HepG2 (cell line): ENCODE results near the gene CLDN22. TPM values are rescaled to one million over a fixed set of nuclear protein-coding genes. Genes with fewer than 3 reads are reported as not detected.

Source experiments
- ATAC-seq: fragments of 200-7000 bp; cut with Tn5 transposase; 3 replicates; pipeline ENCODE4 v1.9.1; 2020; ENCODE audit warnings: mild to moderate bottlenecking, moderate library complexity
- BruUV-seq: library from RNA; stranded (reverse); fragments of 400-500 nt; replicated peaks from 2 replicates; lab custom pipeline; 2021; lab: Mats Ljungman, UMichigan
- CTCF ChIA-PET: fragments of 300-600 bp; formaldehyde crosslinking; extraction: SDS; loops from one replicate; lab custom pipeline; 2021; ENCODE audit warnings: low total read pairs, inconsistent platforms, low intra/inter-chr PET ratio; lab: Yijun Ruan, JAX
- POLR2A ChIA-PET: fragments of 350-600 bp; sonication (Branson Sonifier 250); formaldehyde crosslinking; loops from one replicate; lab custom pipeline; 2020; ENCODE audit warnings: antibody characterized with exemption, inconsistent platforms; lab: Yijun Ruan, JAX
- DNase-seq: peaks from one replicate; pipeline ENCODE4 v3.0.0-alpha.2; 2015; ENCODE audit warnings: low spot score
- FAIRE-seq: peaks from 3 replicates; lab custom pipeline; 2011; peaks lifted over from hg19 to GRCh38; lab: Jason Lieb, UNC
- H2AFZ ChIP-seq: one replicate; pipeline ENCODE4 v1.6.1; 2011; ENCODE audit warnings: low read length, inconsistent platforms
- H3K27ac ChIP-seq: fragments of 300-600 bp; 3 replicates; pipeline ENCODE4 v1.8.0; 2011; ENCODE audit warnings: mixed run types, mild to moderate bottlenecking, mixed read lengths, low read length, inconsistent platforms; ENCODE audit not compliant: insufficient read depth; ENCODE audit errors: extremely low read length
- H3K27me3 ChIP-seq, 2 experiments: fragments of 200-600 bp in 1 of 2; 2 replicates in 1 of 2; 3 replicates in 1 of 2; pipeline versions ENCODE4 v1.6.0 to v1.8.0; 2011; ENCODE audit warnings: low read length in 2 of 2, mild to moderate bottlenecking in 2 of 2, moderate library complexity in 2 of 2, inconsistent platforms in 1 of 2; ENCODE audit not compliant: insufficient read depth in 2 of 2, control insufficient read depth in 1 of 2
- H3K36me3 ChIP-seq, 2 experiments: fragments of 200-600 bp in 1 of 2; replicated peaks in 1 of 2; 2 replicates in 1 of 2; 3 replicates in 1 of 2; pipeline versions ENCODE4 v1.5.1 to v1.8.0; 2011; ENCODE audit warnings: low read length in 2 of 2, inconsistent platforms in 1 of 2; ENCODE audit not compliant: insufficient read depth in 2 of 2, control insufficient read depth in 1 of 2
- H3K4me1 ChIP-seq: 2 replicates; pipeline ENCODE4 v1.5.1; 2012; ENCODE audit warnings: low read length, inconsistent platforms; ENCODE audit not compliant: insufficient read depth
- H3K4me2 ChIP-seq: 2 replicates; pipeline ENCODE4 v1.6.0; 2011; ENCODE audit warnings: low read depth, low read length, inconsistent platforms
- H3K4me3 ChIP-seq, 3 experiments: fragments of 200-600 bp in 1 of 3; sonication (generic), shearing (Covaris generic) in 1 of 3; replicated peaks in 1 of 3; 2 replicates each; pipeline ENCODE4 v1.5.1; 2011 to 2016; ENCODE audit warnings: low read length in 3 of 3, inconsistent platforms in 2 of 3, low read depth in 2 of 3, mild to moderate bottlenecking in 2 of 3, control low read depth in 1 of 3, mixed read lengths in 1 of 3; ENCODE audit not compliant: insufficient read depth in 1 of 3
- H3K79me2 ChIP-seq: one replicate; pipeline ENCODE4 v1.6.1; 2011; ENCODE audit warnings: low read length, inconsistent platforms; ENCODE audit not compliant: insufficient read depth
- H3K9ac ChIP-seq: 2 replicates; pipeline ENCODE4 v1.6.0; 2011; ENCODE audit warnings: mild to moderate bottlenecking, low read depth, low read length, inconsistent platforms; ENCODE audit not compliant: insufficient read depth
- H3K9me3 ChIP-seq: 2 replicates; pipeline ENCODE4 v1.5.1; 2012; ENCODE audit warnings: mild to moderate bottlenecking, low read length
- H4K20me1 ChIP-seq: 2 replicates; pipeline ENCODE4 v1.6.0; 2011; ENCODE audit warnings: inconsistent platforms, mild to moderate bottlenecking, low read length, moderate library complexity; ENCODE audit not compliant: insufficient read depth
- AKAP8 ChIP-seq: sonication (generic); formaldehyde crosslinking; IDR thresholded peaks from 2 replicates; pipeline ENCODE4 v1.5.1; 2020; ENCODE audit warnings: mild to moderate bottlenecking, missing genetic modification reagents
- ATF2 ChIP-seq: sonication (generic); formaldehyde crosslinking; IDR thresholded peaks from 2 replicates; pipeline ENCODE4 v1.4.0; 2020; ENCODE audit warnings: missing genetic modification reagents
- CBX5 ChIP-seq: sonication (generic); formaldehyde crosslinking; IDR thresholded peaks from 2 replicates; pipeline ENCODE4 v1.4.0; 2020; ENCODE audit warnings: missing genetic modification reagents, borderline replicate concordance
- CENPT ChIP-seq: sonication (generic); formaldehyde crosslinking; IDR thresholded peaks from 2 replicates; pipeline ENCODE4 v1.8.0; 2022; ENCODE audit warnings: low read depth, mild to moderate bottlenecking, moderate library complexity, missing genetic modification reagents
- FOXK2 ChIP-seq: fragments of 450-650 bp; IDR thresholded peaks from 2 replicates; pipeline ENCODE4 v1.6.1; 2016
- HNRNPLL ChIP-seq: fragments of 200-400 bp; formaldehyde crosslinking; IDR thresholded peaks from 2 replicates; pipeline ENCODE4 v1.6.1; 2017; ENCODE audit warnings: mild to moderate bottlenecking, low read depth, low read length; ENCODE audit not compliant: poor library complexity, severe bottlenecking
- KDM5A ChIP-seq: fragments of 200-600 bp; sonication (generic); IDR thresholded peaks from 2 replicates; pipeline ENCODE4 v1.7.0; 2018; ENCODE audit warnings: antibody characterized with exemption, mild to moderate bottlenecking, low read length, borderline replicate concordance
- SALL1 ChIP-seq: sonication (generic); formaldehyde crosslinking; IDR thresholded peaks from 2 replicates; pipeline ENCODE4 v1.8.0; 2022; ENCODE audit warnings: mild to moderate bottlenecking, missing genetic modification reagents
- SIN3A ChIP-seq: IDR thresholded peaks from 2 replicates; pipeline ENCODE4 v1.6.1; 2011; ENCODE audit warnings: low read depth, mild to moderate bottlenecking, control low read depth, low read length, borderline replicate concordance
- SMARCE1 ChIP-seq: fragments of 450-650 bp; IDR thresholded peaks from 2 replicates; pipeline ENCODE4 v1.6.1; 2017; ENCODE audit warnings: borderline replicate concordance
- SRSF9 ChIP-seq: fragments of 200-400 bp; formaldehyde crosslinking; IDR thresholded peaks from 2 replicates; pipeline ENCODE4 v1.6.1; 2018; ENCODE audit warnings: borderline replicate concordance, mild to moderate bottlenecking, low read depth, low read length; ENCODE audit not compliant: insufficient read depth, poor library complexity, severe bottlenecking
- TGIF2 ChIP-seq: IDR thresholded peaks from 2 replicates; pipeline ENCODE4 v1.6.1; 2016; ENCODE audit warnings: control low read depth, missing compliant biosample characterization
- ZNF891 ChIP-seq: sonication (generic); formaldehyde crosslinking; IDR thresholded peaks from 2 replicates; pipeline ENCODE4 v1.5.0; 2020; ENCODE audit warnings: mild to moderate bottlenecking, missing genetic modification reagents
- ZSCAN31 ChIP-seq: sonication (generic); formaldehyde crosslinking; IDR thresholded peaks from 2 replicates; pipeline ENCODE4 v1.5.0; 2020; ENCODE audit warnings: low read depth, mild to moderate bottlenecking, missing genetic modification reagents
- WGBS: methylation state at CpG from one replicate; pipeline ENCODE4 v1.1.6; 2017; ENCODE audit warnings: low lambda C conversion rate; 5-methylcytosine and 5-hydroxymethylcytosine counted together
- in situ Hi-C: cut with HindIII; loops from 2 replicates; pipeline ENCODE4 v1.10.0; 2017; ENCODE audit warnings: low pct_unique_long_range_greater_than_20kb; ENCODE audit not compliant: extremely low pct_ligation_motif_present
- intact Hi-C: fragments of 100-400 bp; cut with micrococcal nuclease; formaldehyde crosslinking; loops from one replicate; pipeline ENCODE4 v1.10.0; 2022; ENCODE audit not compliant: unreplicated experiment
- polyA plus RNA-seq, 8 experiments: library from polyadenylated mRNA; depleted of rRNA in 3 of 8; stranded (reverse) in 7 of 8; unstranded in 1 of 8; fragments of >200 nt; fragmentation: Illumina TruSeq in 4 of 8; extraction: Trizol in 4 of 8; gene quantifications; 2 replicates each; pipeline versions ENCODE4 v1.2.1 to v1.2.3, GENCODE V29; 2011 to 2016; ENCODE audit warnings: low read depth in 4 of 8, missing spikeins in 1 of 8, mixed read lengths in 1 of 8; ENCODE audit not compliant: insufficient read depth in 1 of 8
- total RNA-seq, 5 experiments: library from RNA; depleted of rRNA; stranded (reverse); fragments of >200 nt; fragmentation: Illumina TruSeq; extraction: Trizol; gene quantifications; 2 replicates each; pipeline ENCODE4 v1.2.3, GENCODE V29; 2016; ENCODE audit warnings: low read depth in 1 of 5
- TF ChIP-seq, protein P1 (sequence below): sonication (generic); formaldehyde crosslinking; conservative IDR thresholded peaks from 2 replicates; pipeline ENCODE4 v1.4.0; 2020; ENCODE audit warnings: missing genetic modification reagents
- TF ChIP-seq, protein P2 (sequence below): sonication (generic); formaldehyde crosslinking; IDR thresholded peaks from 2 replicates; pipeline ENCODE4 v1.5.0; 2020; ENCODE audit warnings: mild to moderate bottlenecking, missing genetic modification reagents, moderate library complexity

Gene CLDN22
- total and polyA plus RNA-seq, 2 of the 13 experiments (the other 11 are each of a cell fraction or from before 2014, with no cell fraction given) = 0.07 TPM; not detected in 1

GRCh38 chr4:183312841-183313240 lies 7.2 kb downstream of the CLDN22 start:
- TF ChIP-seq HNRNPLL (no peak), SALL1 (CRISPR knock-in tag) (no peak), SIN3A (no peak)
- H3K79me2 ChIP-seq = no peaks in the 10 kb centered on the region
- ATAC-seq (no peak), FAIRE-seq (no peak), DNase-seq (no peak)
- H3K4me1 ChIP-seq = peaks cover 17% of the 10 kb centered on the region
- no peak overlapping the region for H3K9ac ChIP-seq
- POLR2A ChIA-PET = no interaction called here
- no peaks in the 10 kb centered on the region for H3K27me3 ChIP-seq
- WGBS = 93% methylated on average over 5 of the region's 5 CpGs
- no peak overlapping the region for H2AFZ ChIP-seq
- H3K27ac ChIP-seq = no peak overlapping the region
- CTCF ChIA-PET = no interaction called here
- in situ Hi-C loops (no loop called here), intact Hi-C loops (no loop called here)
- H3K9me3 ChIP-seq = no peaks in the 10 kb centered on the region
- no peaks in the 10 kb centered on the region for H4K20me1 ChIP-seq
- no peak overlapping the region for H3K4me3 ChIP-seq
- no TSS peak for BruUV-seq
- peaks cover 14 to 50% of the 10 kb centered on the region in 2 experiments for H3K36me3 ChIP-seq
- H3K4me2 ChIP-seq = no peak overlapping the region

DNA sequence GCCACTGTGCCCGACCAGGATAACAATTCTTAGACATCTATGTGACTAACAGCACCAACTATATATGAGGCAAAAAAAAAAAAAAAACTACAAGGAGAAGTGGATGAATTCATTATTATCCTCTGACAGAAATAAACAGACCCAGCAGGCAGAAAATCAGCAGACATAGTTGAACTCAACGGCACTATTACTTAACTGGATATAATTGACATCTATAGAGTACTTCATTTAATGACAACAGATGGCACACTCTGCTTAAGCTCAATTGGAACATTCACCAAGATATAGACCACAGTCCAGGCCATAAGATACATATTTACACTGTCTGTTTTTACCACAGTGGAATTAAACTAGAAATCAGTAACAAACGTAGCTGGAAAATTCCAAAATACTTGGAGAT lies 13.3 kb downstream of the CLDN22 start:
- DNase-seq (no peak), ATAC-seq (no peak), FAIRE-seq (no peak)
- Histone ChIP-seq H2AFZ (no peak overlapping the region), H3K27ac (no peak overlapping the region), H3K79me2 (no peaks in the 10 kb centered on the region), H3K9me3 (no peaks in the 10 kb centered on the region), H3K4me3 (no peak overlapping the region), H3K4me1 (peaks cover 17% of the 10 kb centered on the region), H3K9ac (no peak overlapping the region), H3K36me3 (peaks cover 1 to 25% of the 10 kb centered on the region in 2 experiments; a peak in 3 of 5 replicates), H3K27me3 (no peaks in the 10 kb centered on the region), H3K4me2 (no peak overlapping the region), H4K20me1 (no peaks in the 10 kb centered on the region)
- in situ Hi-C loops (no loop called here), intact Hi-C loops (no loop called here)
- CTCF ChIA-PET = no interaction called here
- WGBS = 97% methylated on average over 3 of the region's 3 CpGs
- POLR2A ChIA-PET = no interaction called here
- no TSS peak for BruUV-seq
- TF ChIP-seq TGIF2 = no peak
- no peak for TF ChIP-seq AKAP8
- TF ChIP-seq ZSCAN31 (CRISPR knock-in tag) = no peak
- TF ChIP-seq KDM5A = no peak
- TF ChIP-seq, protein P1, sequence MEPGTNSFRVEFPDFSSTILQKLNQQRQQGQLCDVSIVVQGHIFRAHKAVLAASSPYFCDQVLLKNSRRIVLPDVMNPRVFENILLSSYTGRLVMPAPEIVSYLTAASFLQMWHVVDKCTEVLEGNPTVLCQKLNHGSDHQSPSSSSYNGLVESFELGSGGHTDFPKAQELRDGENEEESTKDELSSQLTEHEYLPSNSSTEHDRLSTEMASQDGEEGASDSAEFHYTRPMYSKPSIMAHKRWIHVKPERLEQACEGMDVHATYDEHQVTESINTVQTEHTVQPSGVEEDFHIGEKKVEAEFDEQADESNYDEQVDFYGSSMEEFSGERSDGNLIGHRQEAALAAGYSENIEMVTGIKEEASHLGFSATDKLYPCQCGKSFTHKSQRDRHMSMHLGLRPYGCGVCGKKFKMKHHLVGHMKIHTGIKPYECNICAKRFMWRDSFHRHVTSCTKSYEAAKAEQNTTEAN = no peak
- no peak for TF ChIP-seq CENPT (CRISPR knock-in tag)
- no peak for TF ChIP-seq ATF2 (CRISPR knock-in tag)
- no peak for TF ChIP-seq SMARCE1
- TF ChIP-seq, protein P2, sequence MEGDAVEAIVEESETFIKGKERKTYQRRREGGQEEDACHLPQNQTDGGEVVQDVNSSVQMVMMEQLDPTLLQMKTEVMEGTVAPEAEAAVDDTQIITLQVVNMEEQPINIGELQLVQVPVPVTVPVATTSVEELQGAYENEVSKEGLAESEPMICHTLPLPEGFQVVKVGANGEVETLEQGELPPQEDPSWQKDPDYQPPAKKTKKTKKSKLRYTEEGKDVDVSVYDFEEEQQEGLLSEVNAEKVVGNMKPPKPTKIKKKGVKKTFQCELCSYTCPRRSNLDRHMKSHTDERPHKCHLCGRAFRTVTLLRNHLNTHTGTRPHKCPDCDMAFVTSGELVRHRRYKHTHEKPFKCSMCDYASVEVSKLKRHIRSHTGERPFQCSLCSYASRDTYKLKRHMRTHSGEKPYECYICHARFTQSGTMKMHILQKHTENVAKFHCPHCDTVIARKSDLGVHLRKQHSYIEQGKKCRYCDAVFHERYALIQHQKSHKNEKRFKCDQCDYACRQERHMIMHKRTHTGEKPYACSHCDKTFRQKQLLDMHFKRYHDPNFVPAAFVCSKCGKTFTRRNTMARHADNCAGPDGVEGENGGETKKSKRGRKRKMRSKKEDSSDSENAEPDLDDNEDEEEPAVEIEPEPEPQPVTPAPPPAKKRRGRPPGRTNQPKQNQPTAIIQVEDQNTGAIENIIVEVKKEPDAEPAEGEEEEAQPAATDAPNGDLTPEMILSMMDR (CRISPR knock-in tag) = no peak
- TF ChIP-seq FOXK2 = no peak
- no peak for TF ChIP-seq ZNF891
- TF ChIP-seq CBX5 (CRISPR knock-in tag) = no peak
- TF ChIP-seq SRSF9 = no peak
